Activated naive CD4-positive, alpha-beta T cell treated with anti-CD3 and anti-CD28 coated beads, Interleukin-2, amount 10 ng/mL, durations not matched to agents 7 days and 5 days (primary cell): Measurements from ENCODE around the gene ZNF26.

Source experiments
- CTCF ChIA-PET: fragments of 350-600 bp; sonication (Branson Sonifier 250); formaldehyde crosslinking; loops from one replicate; lab custom pipeline; 2021; ENCODE audit warnings: antibody characterized with exemption; lab: Charles Lee
- DNase-seq: peaks from one replicate; pipeline ENCODE4 v3.0.0-alpha.2; 2020
- H3K27ac Mint-ChIP-seq: one replicate; pipeline ENCODE4 v1.8.0; 2021; ENCODE audit warnings: mild to moderate bottlenecking, moderate library complexity, mixed read lengths
- H3K27me3 Mint-ChIP-seq: one replicate; pipeline ENCODE4 v1.8.0; 2021; ENCODE audit warnings: mild to moderate bottlenecking, mixed read lengths
- H3K36me3 Mint-ChIP-seq: one replicate; pipeline ENCODE4 v1.8.0; 2021; ENCODE audit warnings: mixed read lengths
- H3K4me1 Mint-ChIP-seq: one replicate; pipeline ENCODE4 v1.8.0; 2021; ENCODE audit warnings: mixed read lengths
- H3K4me3 Mint-ChIP-seq: one replicate; pipeline ENCODE4 v1.8.0; 2021; ENCODE audit warnings: mild to moderate bottlenecking, moderate library complexity, mixed read lengths
- H3K9me3 Mint-ChIP-seq: one replicate; pipeline ENCODE4 v1.8.0; 2021; ENCODE audit warnings: mixed read lengths

Gene ZNF26

GRCh38 chr12:133063556-133063955, 77.4 kb downstream of the ZNF26 start:
- Mint-ChIP-seq H3K27ac (no peak overlapping the region), H3K36me3 (peaks cover 19% of the 10 kb centered on the region), H3K9me3 (peaks cover 81% of the 10 kb centered on the region), H3K4me3 (no peak overlapping the region), H3K4me1 (no peaks in the 10 kb centered on the region), H3K27me3 (no peaks in the 10 kb centered on the region)
- CTCF ChIA-PET = no interaction called here
- no peak for DNase-seq

GRCh38 chr12:133073836-133074235, 87.7 kb downstream of the ZNF26 start:
- Mint-ChIP-seq H3K4me3 (no peak overlapping the region), H3K4me1 (no peaks in the 10 kb centered on the region), H3K36me3 (peaks cover 8% of the 10 kb centered on the region), H3K27me3 (no peaks in the 10 kb centered on the region), H3K9me3 (peaks cover 52% of the 10 kb centered on the region), H3K27ac (no peak overlapping the region)
- CTCF ChIA-PET = no interaction called here
- no peak for DNase-seq
